ENCODE data around the gene FGF19.

FGF19 gene

GRCh38 chr11:69705351-69705811, 1.6 kb upstream of the FGF19 start:
- Histone ChIP-seq H3K4me1 (ENCODE audit: control insufficient read depth, low read length) (no peaks in the 10 kb centered on the region), H3F3A (ENCODE audit: control insufficient read depth, insufficient read depth) (no peaks in the 10 kb centered on the region), H3K79me2 (ENCODE audit: control insufficient read depth, low read length) (no peaks in the 10 kb centered on the region), H4K20me1 (ENCODE audit: control insufficient read depth, insufficient read depth, low read depth, low read length) (0 out of 2 replicates have a peak, but pooled peaks cover 2% of the 10 kb centered on the region), H3K4me2 (ENCODE audit: low read length) (no peak overlapping the region), H3K36me3 (ENCODE audit: control insufficient read depth, low read length) (no peaks in the 10 kb centered on the region), H3K4me3 (ENCODE audit: low read length) (no peak overlapping the region), H3K9me2 (replicated peaks; ENCODE audit: control insufficient read depth, low read length) (no peaks in the 10 kb centered on the region), H3K27me3 (ENCODE audit: control insufficient read depth, low read length) (peaks cover 22% of the 10 kb centered on the region), H3K27ac (ENCODE audit: low read depth, low read length) (no peak overlapping the region), H3K9me3 (ENCODE audit: control insufficient read depth, insufficient read depth, low read length) (no peaks in the 10 kb centered on the region)
- TF ChIP-seq EZH2phosphoT487 (IDR thresholded peaks at IDR 0.05; ENCODE audit: borderline replicate concordance, low read length), result no peak
- TF ChIP-seq CTCF (IDR thresholded peaks at IDR 0.05; ENCODE audit: low read depth, low read length, poor library complexity, severe bottlenecking), result no peak

GRCh38 chr11:69704508-69705253, 859 bp upstream of the FGF19 start:
- Histone ChIP-seq H3F3A (ENCODE audit: control insufficient read depth, insufficient read depth) (no peaks in the 10 kb centered on the region; the same call in 1 of the 2 replicates), H3K4me2 (ENCODE audit: low read length) (no peak overlapping the region), H3K36me3 (ENCODE audit: control insufficient read depth, low read length) (no peaks in the 10 kb centered on the region), H3K9me3 (ENCODE audit: control insufficient read depth, insufficient read depth, low read length) (no peaks in the 10 kb centered on the region), H4K20me1 (ENCODE audit: control insufficient read depth, insufficient read depth, low read depth, low read length) (0 out of 2 replicates have a peak, but pooled peaks cover 2% of the 10 kb centered on the region), H3K79me2 (ENCODE audit: control insufficient read depth, low read length) (no peaks in the 10 kb centered on the region), H3K27me3 (ENCODE audit: control insufficient read depth, low read length) (peaks cover 22% of the 10 kb centered on the region), H3K4me1 (ENCODE audit: control insufficient read depth, low read length) (peaks cover 1% of the 10 kb centered on the region; the same call in 1 of the 2 replicates), H3K27ac (ENCODE audit: low read depth, low read length) (no peak overlapping the region), H3K4me3 (ENCODE audit: low read length) (no peak overlapping the region), H3K9me2 (replicated peaks; ENCODE audit: control insufficient read depth, low read length) (no peaks in the 10 kb centered on the region)
- TF ChIP-seq EZH2phosphoT487 (IDR thresholded peaks at IDR 0.05; ENCODE audit: borderline replicate concordance, low read length), result no peak
- no peak for TF ChIP-seq CTCF (IDR thresholded peaks at IDR 0.05; ENCODE audit: low read depth, low read length, poor library complexity, severe bottlenecking)

GRCh38 chr11:69703453-69703767, 412 bp downstream of the FGF19 start:
- no peaks in the 10 kb centered on the region for H3K79me2 ChIP-seq (ENCODE audit: control insufficient read depth, low read length)
- no peaks in the 10 kb centered on the region for H3K9me2 ChIP-seq (replicated peaks; ENCODE audit: control insufficient read depth, low read length)
- no peaks in the 10 kb centered on the region for H3K36me3 ChIP-seq (ENCODE audit: control insufficient read depth, low read length)
- H3K4me2 ChIP-seq (ENCODE audit: low read length), result no peak overlapping the region
- H3K27ac ChIP-seq (ENCODE audit: low read depth, low read length), result no peak overlapping the region
- H3K4me1 ChIP-seq (ENCODE audit: control insufficient read depth, low read length), result peaks cover 11% of the 10 kb centered on the region
- TF ChIP-seq EZH2phosphoT487 (IDR thresholded peaks at IDR 0.05; ENCODE audit: borderline replicate concordance, low read length) (no peak), CTCF (IDR thresholded peaks at IDR 0.05; ENCODE audit: low read depth, low read length, poor library complexity, severe bottlenecking) (no peak)
- no peaks in the 10 kb centered on the region for H3K9me3 ChIP-seq (ENCODE audit: control insufficient read depth, insufficient read depth, low read length)
- peaks cover 7% of the 10 kb centered on the region; the same call in 1 of the 2 replicates for H4K20me1 ChIP-seq (ENCODE audit: control insufficient read depth, insufficient read depth, low read depth, low read length)
- H3K4me3 ChIP-seq (ENCODE audit: low read length), result no peak overlapping the region
- H3K27me3 ChIP-seq (ENCODE audit: control insufficient read depth, low read length), result peaks cover 29% of the 10 kb centered on the region
- H3F3A ChIP-seq (ENCODE audit: control insufficient read depth, insufficient read depth), result no peaks in the 10 kb centered on the region; the same call in 1 of the 2 replicates

Measured in DOHH2 (cell line).